HepG2 (cell line): ENCODE data around the gene SYT17. TPM values are rescaled to one million over a fixed set of nuclear protein-coding genes. Genes with fewer than 3 reads are reported as not detected.

Experiments
- ATAC-seq: fragments of 200-7000 bp; cut with Tn5 transposase; 3 replicates; pipeline ENCODE4 v1.9.1; 2020; ENCODE audit warnings: mild to moderate bottlenecking, moderate library complexity
- BruUV-seq: library from RNA; stranded (reverse); fragments of 400-500 nt; replicated peaks from 2 replicates; lab custom pipeline; 2021; lab: Mats Ljungman, UMichigan
- CTCF ChIA-PET: fragments of 300-600 bp; formaldehyde crosslinking; extraction: SDS; loops from one replicate; lab custom pipeline; 2021; ENCODE audit warnings: low total read pairs, inconsistent platforms, low intra/inter-chr PET ratio; lab: Yijun Ruan, JAX
- POLR2A ChIA-PET: fragments of 350-600 bp; sonication (Branson Sonifier 250); formaldehyde crosslinking; loops from one replicate; lab custom pipeline; 2020; ENCODE audit warnings: antibody characterized with exemption, inconsistent platforms; lab: Yijun Ruan, JAX
- DNase-seq: peaks from one replicate; pipeline ENCODE4 v3.0.0-alpha.2; 2015; ENCODE audit warnings: low spot score
- FAIRE-seq: peaks from 3 replicates; lab custom pipeline; 2011; peaks lifted over from hg19 to GRCh38; lab: Jason Lieb, UNC
- H2AFZ ChIP-seq: one replicate; pipeline ENCODE4 v1.6.1; 2011; ENCODE audit warnings: low read length, inconsistent platforms
- H3K27ac ChIP-seq: fragments of 300-600 bp; 3 replicates; pipeline ENCODE4 v1.8.0; 2011; ENCODE audit warnings: mixed run types, mild to moderate bottlenecking, mixed read lengths, low read length, inconsistent platforms; ENCODE audit not compliant: insufficient read depth; ENCODE audit errors: extremely low read length
- H3K27me3 ChIP-seq, 2 experiments: fragments of 200-600 bp in 1 of 2; 2 replicates in 1 of 2; 3 replicates in 1 of 2; pipeline versions ENCODE4 v1.6.0 to v1.8.0; 2011; ENCODE audit warnings: low read length in 2 of 2, mild to moderate bottlenecking in 2 of 2, moderate library complexity in 2 of 2, inconsistent platforms in 1 of 2; ENCODE audit not compliant: insufficient read depth in 2 of 2, control insufficient read depth in 1 of 2
- H3K36me3 ChIP-seq, 2 experiments: fragments of 200-600 bp in 1 of 2; replicated peaks in 1 of 2; 2 replicates in 1 of 2; 3 replicates in 1 of 2; pipeline versions ENCODE4 v1.5.1 to v1.8.0; 2011; ENCODE audit warnings: low read length in 2 of 2, inconsistent platforms in 1 of 2; ENCODE audit not compliant: insufficient read depth in 2 of 2, control insufficient read depth in 1 of 2
- H3K4me1 ChIP-seq: 2 replicates; pipeline ENCODE4 v1.5.1; 2012; ENCODE audit warnings: low read length, inconsistent platforms; ENCODE audit not compliant: insufficient read depth
- H3K4me2 ChIP-seq: 2 replicates; pipeline ENCODE4 v1.6.0; 2011; ENCODE audit warnings: low read depth, low read length, inconsistent platforms
- H3K4me3 ChIP-seq, 3 experiments: fragments of 200-600 bp in 1 of 3; sonication (generic), shearing (Covaris generic) in 1 of 3; replicated peaks in 1 of 3; 2 replicates each; pipeline ENCODE4 v1.5.1; 2011 to 2016; ENCODE audit warnings: low read length in 3 of 3, inconsistent platforms in 2 of 3, low read depth in 2 of 3, mild to moderate bottlenecking in 2 of 3, control low read depth in 1 of 3, mixed read lengths in 1 of 3; ENCODE audit not compliant: insufficient read depth in 1 of 3
- H3K79me2 ChIP-seq: one replicate; pipeline ENCODE4 v1.6.1; 2011; ENCODE audit warnings: low read length, inconsistent platforms; ENCODE audit not compliant: insufficient read depth
- H3K9ac ChIP-seq: 2 replicates; pipeline ENCODE4 v1.6.0; 2011; ENCODE audit warnings: mild to moderate bottlenecking, low read depth, low read length, inconsistent platforms; ENCODE audit not compliant: insufficient read depth
- H3K9me3 ChIP-seq: 2 replicates; pipeline ENCODE4 v1.5.1; 2012; ENCODE audit warnings: mild to moderate bottlenecking, low read length
- H4K20me1 ChIP-seq: 2 replicates; pipeline ENCODE4 v1.6.0; 2011; ENCODE audit warnings: inconsistent platforms, mild to moderate bottlenecking, low read length, moderate library complexity; ENCODE audit not compliant: insufficient read depth
- CBX1 ChIP-seq: IDR thresholded peaks from one replicate; pipeline ENCODE4 v1.6.1; 2016; ENCODE audit warnings: antibody characterized with exemption, low read depth
- EP300 ChIP-seq, 3 experiments: sonication (generic) in 1 of 3; formaldehyde crosslinking in 1 of 3; IDR thresholded peaks; 2 replicates each; pipeline versions ENCODE4 v1.5.1 to v1.6.1; 2011 to 2020; ENCODE audit warnings: low read depth in 2 of 3, low read length in 2 of 3, borderline replicate concordance in 1 of 3, improper control_type of control experiment in 1 of 3, mild to moderate bottlenecking in 1 of 3, missing genetic modification reagents in 1 of 3, moderate library complexity in 1 of 3
- KDM1A ChIP-seq: IDR thresholded peaks from 2 replicates; pipeline ENCODE4 v1.6.1; 2016; ENCODE audit warnings: missing compliant biosample characterization
- KDM2A ChIP-seq: sonication (generic); formaldehyde crosslinking; IDR thresholded peaks from 2 replicates; pipeline ENCODE4 v1.4.0; 2020; ENCODE audit warnings: low read depth, missing genetic modification reagents, borderline replicate concordance
- SCMH1 ChIP-seq: sonication (generic); formaldehyde crosslinking; IDR thresholded peaks from 2 replicates; pipeline ENCODE4 v1.9.0; 2021; ENCODE audit warnings: missing genetic modification reagents, mild to moderate bottlenecking, borderline replicate concordance
- SIX1 ChIP-seq: sonication (generic); formaldehyde crosslinking; IDR thresholded peaks from 2 replicates; pipeline ENCODE4 v1.4.0; 2020; ENCODE audit warnings: missing genetic modification reagents, borderline replicate concordance
- SKI ChIP-seq: fragments of 450-650 bp; IDR thresholded peaks from one replicate; pipeline ENCODE4 v1.6.1; 2018; ENCODE audit warnings: mild to moderate bottlenecking; ENCODE audit not compliant: partially characterized antibody
- STAT5B ChIP-seq: sonication (generic); formaldehyde crosslinking; IDR thresholded peaks from 2 replicates; pipeline ENCODE4 v1.4.0; 2020; ENCODE audit warnings: missing genetic modification reagents
- ZNF253 ChIP-seq: sonication (generic); formaldehyde crosslinking; IDR thresholded peaks from 2 replicates; pipeline ENCODE4 v1.8.0; 2022; ENCODE audit warnings: mild to moderate bottlenecking, missing genetic modification reagents, borderline replicate concordance
- ZNF652 ChIP-seq: IDR thresholded peaks from 2 replicates; pipeline ENCODE4 v1.6.1; 2016; ENCODE audit warnings: low read depth, borderline replicate concordance
- ZNF768 ChIP-seq: sonication (generic); formaldehyde crosslinking; IDR thresholded peaks from 2 replicates; pipeline ENCODE4 v1.4.0; 2020; ENCODE audit warnings: missing genetic modification reagents
- ZNF790 ChIP-seq: sonication (generic); formaldehyde crosslinking; IDR thresholded peaks from 2 replicates; pipeline ENCODE4 v1.8.0; 2022; ENCODE audit warnings: missing genetic modification reagents, mild to moderate bottlenecking, borderline replicate concordance
- WGBS: methylation state at CpG from one replicate; pipeline ENCODE4 v1.1.6; 2017; ENCODE audit warnings: low lambda C conversion rate; 5-methylcytosine and 5-hydroxymethylcytosine counted together
- in situ Hi-C: cut with HindIII; loops from 2 replicates; pipeline ENCODE4 v1.10.0; 2017; ENCODE audit warnings: low pct_unique_long_range_greater_than_20kb; ENCODE audit not compliant: extremely low pct_ligation_motif_present
- intact Hi-C: fragments of 100-400 bp; cut with micrococcal nuclease; formaldehyde crosslinking; loops from one replicate; pipeline ENCODE4 v1.10.0; 2022; ENCODE audit not compliant: unreplicated experiment
- polyA plus RNA-seq, 8 experiments: library from polyadenylated mRNA; depleted of rRNA in 3 of 8; stranded (reverse) in 7 of 8; unstranded in 1 of 8; fragments of >200 nt; fragmentation: Illumina TruSeq in 4 of 8; extraction: Trizol in 4 of 8; gene quantifications; 2 replicates each; pipeline versions ENCODE4 v1.2.1 to v1.2.3, GENCODE V29; 2011 to 2016; ENCODE audit warnings: low read depth in 4 of 8, missing spikeins in 1 of 8, mixed read lengths in 1 of 8; ENCODE audit not compliant: insufficient read depth in 1 of 8
- total RNA-seq, 5 experiments: library from RNA; depleted of rRNA; stranded (reverse); fragments of >200 nt; fragmentation: Illumina TruSeq; extraction: Trizol; gene quantifications; 2 replicates each; pipeline ENCODE4 v1.2.3, GENCODE V29; 2016; ENCODE audit warnings: low read depth in 1 of 5
- TF ChIP-seq, protein P1 (sequence below): sonication (generic); formaldehyde crosslinking; IDR thresholded peaks from 2 replicates; pipeline ENCODE4 v1.4.0; 2020; ENCODE audit warnings: missing genetic modification reagents, mild to moderate bottlenecking, borderline replicate concordance
- TF ChIP-seq, protein P2 (sequence below): IDR thresholded peaks from 2 replicates; pipeline ENCODE4 v1.6.1; 2016; ENCODE audit warnings: missing compliant biosample characterization, missing genetic modification reagents, borderline replicate concordance

Gene SYT17
- total and polyA plus RNA-seq, 2 of the 13 experiments (the other 11 are each of a cell fraction or from before 2014, with no cell fraction given): 0.44 TPM; not detected in 1

DNA sequence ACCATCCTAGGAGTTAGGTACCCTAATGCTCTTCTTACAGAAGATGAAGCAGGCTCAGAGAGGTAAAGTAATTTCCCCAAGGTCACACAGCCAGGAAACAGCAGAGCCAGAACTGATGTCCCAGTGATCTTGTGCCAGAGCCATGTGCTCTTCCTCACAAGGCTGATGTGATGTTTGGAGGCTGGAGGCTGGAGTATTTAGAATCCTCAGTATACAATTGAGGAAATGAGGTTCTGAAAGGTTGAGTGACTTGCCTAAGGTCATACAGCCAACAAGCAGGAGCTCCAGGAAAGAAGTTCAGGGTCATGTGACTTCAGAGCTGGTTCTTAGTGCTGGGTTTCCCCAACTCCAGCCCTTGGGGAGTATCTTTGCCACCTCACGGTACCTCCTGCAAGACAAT lies 35.8 kb upstream of the SYT17 start:
- H2AFZ ChIP-seq: no peak overlapping the region
- intact Hi-C loops: no loop called here
- TF ChIP-seq ZNF253 (CRISPR knock-in tag) (0 out of 2 replicates have a peak, but pooled peaks have one; percentile 42), ZNF768 (peak; percentile 80; the same call in 1 of the 2 replicates), CBX1 (no peak), STAT5B (CRISPR knock-in tag) (no peak), ZNF790 (CRISPR knock-in tag) (0 out of 2 replicates have a peak, but pooled peaks have one; percentile 15), KDM1A (CRISPR knock-in tag) (peak; percentile 35; the same call in 1 of the 2 replicates), ZNF652 (CRISPR knock-in tag) (no peak), SIX1 (no peak), SCMH1 (CRISPR knock-in tag) (no peak), KDM2A (CRISPR knock-in tag) (no peak), SKI (no peak), EP300 (IDR thresholded peaks at IDR 0.05; ENCODE audit: low read depth in 2 of 2, low read length in 2 of 2) (no peak), EP300 (CRISPR knock-in tag; IDR thresholded peaks at IDR 0.05; ENCODE audit: borderline replicate concordance) (no peak)
- TF ChIP-seq, protein P1, sequence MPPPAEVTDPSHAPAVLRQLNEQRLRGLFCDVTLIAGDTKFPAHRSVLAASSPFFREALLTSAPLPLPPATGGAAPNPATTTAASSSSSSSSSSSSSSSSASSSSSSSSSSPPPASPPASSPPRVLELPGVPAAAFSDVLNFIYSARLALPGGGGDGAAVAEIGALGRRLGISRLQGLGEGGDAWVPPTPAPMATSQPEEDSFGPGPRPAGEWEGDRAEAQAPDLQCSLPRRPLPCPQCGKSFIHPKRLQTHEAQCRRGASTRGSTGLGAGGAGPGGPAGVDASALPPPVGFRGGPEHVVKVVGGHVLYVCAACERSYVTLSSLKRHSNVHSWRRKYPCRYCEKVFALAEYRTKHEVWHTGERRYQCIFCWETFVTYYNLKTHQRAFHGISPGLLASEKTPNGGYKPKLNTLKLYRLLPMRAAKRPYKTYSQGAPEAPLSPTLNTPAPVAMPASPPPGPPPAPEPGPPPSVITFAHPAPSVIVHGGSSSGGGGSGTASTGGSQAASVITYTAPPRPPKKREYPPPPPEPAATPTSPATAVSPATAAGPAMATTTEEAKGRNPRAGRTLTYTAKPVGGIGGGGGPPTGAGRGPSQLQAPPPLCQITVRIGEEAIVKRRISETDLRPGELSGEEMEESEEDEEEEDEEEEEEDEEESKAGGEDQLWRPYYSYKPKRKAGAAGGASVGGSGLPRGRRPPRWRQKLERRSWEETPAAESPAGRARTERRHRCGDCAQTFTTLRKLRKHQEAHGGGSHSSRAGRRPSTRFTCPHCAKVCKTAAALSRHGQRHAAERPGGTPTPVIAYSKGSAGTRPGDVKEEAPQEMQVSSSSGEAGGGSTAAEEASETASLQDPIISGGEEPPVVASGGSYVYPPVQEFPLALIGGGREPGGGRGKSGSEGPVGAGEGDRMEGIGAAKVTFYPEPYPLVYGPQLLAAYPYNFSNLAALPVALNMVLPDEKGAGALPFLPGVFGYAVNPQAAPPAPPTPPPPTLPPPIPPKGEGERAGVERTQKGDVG (CRISPR knock-in tag): no peak
- TF ChIP-seq, protein P2, sequence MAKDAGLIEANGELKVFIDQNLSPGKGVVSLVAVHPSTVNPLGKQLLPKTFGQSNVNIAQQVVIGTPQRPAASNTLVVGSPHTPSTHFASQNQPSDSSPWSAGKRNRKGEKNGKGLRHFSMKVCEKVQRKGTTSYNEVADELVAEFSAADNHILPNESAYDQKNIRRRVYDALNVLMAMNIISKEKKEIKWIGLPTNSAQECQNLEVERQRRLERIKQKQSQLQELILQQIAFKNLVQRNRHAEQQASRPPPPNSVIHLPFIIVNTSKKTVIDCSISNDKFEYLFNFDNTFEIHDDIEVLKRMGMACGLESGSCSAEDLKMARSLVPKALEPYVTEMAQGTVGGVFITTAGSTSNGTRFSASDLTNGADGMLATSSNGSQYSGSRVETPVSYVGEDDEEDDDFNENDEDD (CRISPR knock-in tag): no peak
- H3K4me1 ChIP-seq: peaks cover 34% of the 10 kb centered on the region
- no peak overlapping the region for H3K27ac ChIP-seq
- no peak overlapping the region for H3K4me2 ChIP-seq
- ChIA-PET CTCF (no interaction called here), POLR2A (interaction anchor here (2.0 kb wide), 1 partner anchor 10 kb away, joined by 5 read pairs; no protein-coding TSS in a partner anchor)
- no peak for ATAC-seq
- peaks cover 0 to 16% of the 10 kb centered on the region in 2 experiments; a peak in 3 of 5 replicates for H3K27me3 ChIP-seq
- in situ Hi-C loops: no loop called here
- no peak for DNase-seq
- H3K4me3 ChIP-seq: no peak overlapping the region
- no peak overlapping the region for H3K9ac ChIP-seq
- H3K9me3 ChIP-seq: no peaks in the 10 kb centered on the region
- BruUV-seq: no TSS peak
- no peaks in the 10 kb centered on the region for H3K79me2 ChIP-seq
- no peaks in the 10 kb centered on the region for H4K20me1 ChIP-seq
- FAIRE-seq: no peak
- 58% methylated on average over 1 of the region's 1 CpG for WGBS
- no peaks in the 10 kb centered on the region for H3K36me3 ChIP-seq
